Neural progenitor cell (in vitro differentiated cells): ENCODE results near the gene WDR5. TPM values are rescaled to one million over a fixed set of nuclear protein-coding genes. Genes with fewer than 3 reads are reported as not detected.
A peak's percentile ranks its signal among the peaks of the same experiment; 100 is the strongest.

Experiments
- DNase-seq: peaks from one replicate; pipeline ENCODE4 v3.0.0-alpha.2; 2016; ENCODE audit warnings: low spot score
- H2AFZ ChIP-seq: fragments of 200-600 bp; sonication (generic); replicated peaks from 2 replicates; pipeline ENCODE4 v1.6.1; 2016; ENCODE audit warnings: antibody characterized with exemption
- H3F3A ChIP-seq: fragments of 200-600 bp; sonication (generic); 2 replicates; pipeline ENCODE4 v1.6.1; 2016; ENCODE audit warnings: antibody characterized with exemption, low read depth
- H3K27ac ChIP-seq: fragments of 200-600 bp; sonication (generic); 2 replicates; pipeline ENCODE4 v1.5.1; 2016; ENCODE audit warnings: mild to moderate bottlenecking
- H3K27me3 ChIP-seq: fragments of 200-600 bp; sonication (generic); 2 replicates; pipeline ENCODE4 v1.6.1; 2016; ENCODE audit warnings: mild to moderate bottlenecking, moderate library complexity
- H3K36me3 ChIP-seq: fragments of 200-600 bp; sonication (generic); 2 replicates; pipeline ENCODE4 v1.5.1; 2016
- H3K4me1 ChIP-seq: fragments of 200-600 bp; sonication (generic); 2 replicates; pipeline ENCODE4 v1.6.1; 2016; ENCODE audit warnings: mixed run types
- H3K4me2 ChIP-seq: fragments of 200-600 bp; sonication (generic); 2 replicates; pipeline ENCODE4 v1.6.1; 2016
- H3K4me3 ChIP-seq: fragments of 200-600 bp; sonication (generic); 2 replicates; pipeline ENCODE4 v1.5.1; 2016
- H3K79me2 ChIP-seq: fragments of 200-600 bp; sonication (generic); 2 replicates; pipeline ENCODE4 v1.6.1; 2016; ENCODE audit warnings: low read depth
- H3K9ac ChIP-seq: fragments of 200-600 bp; sonication (generic); 2 replicates; pipeline ENCODE4 v1.6.1; 2016
- H3K9me3 ChIP-seq: fragments of 200-600 bp; sonication (generic); 2 replicates; pipeline ENCODE4 v1.5.1; 2016; ENCODE audit warnings: low read depth
- H4K20me1 ChIP-seq: fragments of 200-600 bp; sonication (generic); 2 replicates; pipeline ENCODE4 v1.6.1; 2016; ENCODE audit warnings: low read depth
- H3K27ac Mint-ChIP-seq: 3 replicates; pipeline ENCODE4 v1.8.0; 2021; ENCODE audit warnings: mixed read lengths
- H3K27me3 Mint-ChIP-seq: 2 replicates; pipeline ENCODE4 v1.8.0; 2022; ENCODE audit warnings: low read depth, mild to moderate bottlenecking, inconsistent platforms, moderate library complexity, mixed read lengths; ENCODE audit not compliant: insufficient read depth
- H3K36me3 Mint-ChIP-seq: 3 replicates; pipeline ENCODE4 v1.8.0; 2021; ENCODE audit warnings: mixed read lengths
- H3K4me1 Mint-ChIP-seq: 3 replicates; pipeline ENCODE4 v1.8.0; 2021; ENCODE audit warnings: mixed read lengths
- H3K4me3 Mint-ChIP-seq: 3 replicates; pipeline ENCODE4 v1.8.0; 2021; ENCODE audit warnings: mild to moderate bottlenecking, moderate library complexity, mixed read lengths
- H3K9me3 Mint-ChIP-seq: 3 replicates; pipeline ENCODE4 v1.8.0; 2020; ENCODE audit warnings: mixed read lengths
- CTCF ChIP-seq: fragments of 200-600 bp; sonication (generic); IDR thresholded peaks from 2 replicates; pipeline ENCODE4 v1.5.1; 2017; ENCODE audit warnings: antibody characterized with exemption, mild to moderate bottlenecking
- EZH2 ChIP-seq: fragments of 200-600 bp; sonication (generic); IDR thresholded peaks from 2 replicates; pipeline ENCODE4 v1.6.1; 2017; ENCODE audit warnings: antibody characterized with exemption, mild to moderate bottlenecking, moderate library complexity
- EZH2phosphoT487 ChIP-seq: fragments of 200-600 bp; sonication (generic); IDR thresholded peaks from 2 replicates; pipeline ENCODE4 v1.6.1; 2017; ENCODE audit warnings: antibody characterized with exemption
- total RNA-seq: library from RNA; depleted of rRNA; stranded (reverse); fragments of >200 nt; gene quantifications from 2 replicates; pipeline ENCODE4 v1.2.3, GENCODE V29; 2015; ENCODE audit warnings: low replicate concordance

Gene WDR5
- total RNA-seq, 1 donor from 2014 or later: 26.7 TPM

- no peak for DNase-seq
- Histone ChIP-seq H3K4me1 (no peaks in the 10 kb centered on the region), H3K9ac (no peak overlapping the region), H4K20me1 (no peaks in the 10 kb centered on the region), H3K9me3 (no peaks in the 10 kb centered on the region), H2AFZ (no peak overlapping the region), H3K27ac (no peak overlapping the region), H3K4me2 (no peak overlapping the region), H3F3A (peaks cover 5% of the 10 kb centered on the region), H3K27me3 (no peaks in the 10 kb centered on the region), H3K36me3 (no peaks in the 10 kb centered on the region), H3K79me2 (no peaks in the 10 kb centered on the region), H3K4me3 (no peak overlapping the region)
- Mint-ChIP-seq H3K9me3 (peaks cover 2% of the 10 kb centered on the region), H3K4me1 (peaks cover 10% of the 10 kb centered on the region), H3K4me3 (no peak overlapping the region), H3K27me3 (peaks cover 13% of the 10 kb centered on the region), H3K27ac (no peak overlapping the region), H3K36me3 (no peaks in the 10 kb centered on the region)
- TF ChIP-seq EZH2: no peak
- TF ChIP-seq CTCF: no peak
- TF ChIP-seq EZH2phosphoT487: no peak
Measured at GRCh38 chr9:134178394-134178767, 42.5 kb downstream of the WDR5 start.

- Histone ChIP-seq H3K79me2 (no peaks in the 10 kb centered on the region), H4K20me1 (no peaks in the 10 kb centered on the region), H3K27me3 (no peaks in the 10 kb centered on the region), H3K27ac (no peak overlapping the region), H3K9me3 (no peaks in the 10 kb centered on the region), H3K4me1 (no peaks in the 10 kb centered on the region), H3K36me3 (no peaks in the 10 kb centered on the region), H3F3A (peaks cover 5% of the 10 kb centered on the region), H3K4me2 (no peak overlapping the region), H3K9ac (no peak overlapping the region), H3K4me3 (no peak overlapping the region), H2AFZ (no peak overlapping the region)
- Mint-ChIP-seq H3K27ac (peak overlapping the region; percentile 70), H3K9me3 (peaks cover 2% of the 10 kb centered on the region), H3K4me3 (no peak overlapping the region), H3K4me1 (peaks cover 10% of the 10 kb centered on the region), H3K36me3 (no peaks in the 10 kb centered on the region), H3K27me3 (peaks cover 13% of the 10 kb centered on the region)
- TF ChIP-seq CTCF: no peak
- no peak for TF ChIP-seq EZH2
- no peak for TF ChIP-seq EZH2phosphoT487
- DNase-seq: no peak
Measured at GRCh38 chr9:134178768-134179551, 43.1 kb downstream of the WDR5 start.

GRCh38 chr9:134179595-134179917, 43.7 kb downstream of the WDR5 start:
- no peak for DNase-seq
- Histone ChIP-seq H3K27me3 (no peaks in the 10 kb centered on the region), H3K4me3 (no peak overlapping the region), H3K27ac (no peak overlapping the region), H3K4me1 (no peaks in the 10 kb centered on the region), H4K20me1 (no peaks in the 10 kb centered on the region), H3K36me3 (no peaks in the 10 kb centered on the region), H3F3A (peaks cover 5% of the 10 kb centered on the region), H3K9me3 (no peaks in the 10 kb centered on the region), H2AFZ (no peak overlapping the region), H3K79me2 (no peaks in the 10 kb centered on the region), H3K9ac (no peak overlapping the region), H3K4me2 (no peak overlapping the region)
- Mint-ChIP-seq H3K36me3 (no peaks in the 10 kb centered on the region), H3K9me3 (peaks cover 2% of the 10 kb centered on the region), H3K27me3 (peaks cover 13% of the 10 kb centered on the region), H3K4me1 (peaks cover 10% of the 10 kb centered on the region), H3K4me3 (no peak overlapping the region), H3K27ac (peak overlapping the region; percentile 70)
- no peak for TF ChIP-seq CTCF
- no peak for TF ChIP-seq EZH2
- TF ChIP-seq EZH2phosphoT487: no peak
